ENCODE results near the gene CLCNKA.

The CLCNKA gene

DNA sequence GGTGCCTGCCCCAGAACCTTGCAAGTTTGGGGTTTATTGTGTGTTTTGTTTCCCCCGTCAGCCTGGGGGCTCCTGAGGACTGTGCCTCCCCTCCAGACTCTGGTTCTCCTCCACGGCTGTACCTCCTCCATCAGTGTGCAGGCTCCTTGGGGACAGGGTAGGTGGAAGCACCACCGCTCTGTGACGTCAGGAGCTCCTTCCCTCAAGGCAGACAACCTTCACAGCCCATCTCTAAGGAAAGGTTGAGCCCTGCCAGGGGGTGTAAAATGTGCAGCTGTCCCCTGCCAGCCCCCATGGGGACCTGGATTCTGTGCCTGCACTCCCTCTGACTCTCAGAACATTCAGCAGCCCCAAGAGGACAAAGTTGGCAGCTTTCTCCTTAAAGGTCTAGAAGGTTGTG, 3.5 kb upstream of the CLCNKA start:
- no peaks in the 10 kb centered on the region for H3F3A ChIP-seq (ENCODE audit: insufficient read depth, low read length)
- no peaks in the 10 kb centered on the region for H3K79me2 ChIP-seq (ENCODE audit: insufficient read depth, low read length)
- H4K20me1 ChIP-seq (ENCODE audit: insufficient read depth, low read length): no peaks in the 10 kb centered on the region
- TF ChIP-seq CTCF (IDR thresholded peaks at IDR 0.05; ENCODE audit: low read length) (no peak), EZH2 (IDR thresholded peaks at IDR 0.05; ENCODE audit: borderline replicate concordance, low read length) (no peak)
- peaks cover 14% of the 10 kb centered on the region for H3K4me1 ChIP-seq (ENCODE audit: insufficient read depth, low read length, severe bottlenecking)
- H3K9ac ChIP-seq (ENCODE audit: low read length): no peak overlapping the region
- no peaks in the 10 kb centered on the region for H3K9me3 ChIP-seq (ENCODE audit: low read length)
- H3K9me2 ChIP-seq (ENCODE audit: low read depth, low read length): no peaks in the 10 kb centered on the region
- H2AFZ ChIP-seq (ENCODE audit: low read length): no peak overlapping the region
- H3K27ac ChIP-seq (ENCODE audit: low read depth, low read length, poor library complexity, severe bottlenecking): no peak overlapping the region
- H3K4me3 ChIP-seq (ENCODE audit: low read depth, low read length, poor library complexity, severe bottlenecking): no peak overlapping the region
- H3K36me3 ChIP-seq (ENCODE audit: insufficient read depth, low read length): no peaks in the 10 kb centered on the region
- H3K27me3 ChIP-seq (ENCODE audit: insufficient read depth, low read length): peaks cover 8% of the 10 kb centered on the region; the same call in 1 of the 2 replicates
- no peak overlapping the region for H3K4me2 ChIP-seq (ENCODE audit: low read length)

- Histone ChIP-seq H3K4me2 (ENCODE audit: low read length) (no peak overlapping the region), H3K36me3 (ENCODE audit: insufficient read depth, low read length) (no peaks in the 10 kb centered on the region), H3K9me3 (ENCODE audit: low read length) (no peaks in the 10 kb centered on the region), H3K27me3 (ENCODE audit: insufficient read depth, low read length) (peaks cover 8% of the 10 kb centered on the region; the same call in 1 of the 2 replicates), H3K9ac (ENCODE audit: low read length) (no peak overlapping the region), H3K9me2 (ENCODE audit: low read depth, low read length) (no peaks in the 10 kb centered on the region), H3K79me2 (ENCODE audit: insufficient read depth, low read length) (no peaks in the 10 kb centered on the region), H3K27ac (ENCODE audit: low read depth, low read length, poor library complexity, severe bottlenecking) (no peak overlapping the region), H3K4me1 (ENCODE audit: insufficient read depth, low read length, severe bottlenecking) (peaks cover 10% of the 10 kb centered on the region), H3K4me3 (ENCODE audit: low read depth, low read length, poor library complexity, severe bottlenecking) (no peak overlapping the region), H2AFZ (ENCODE audit: low read length) (no peak overlapping the region), H3F3A (ENCODE audit: insufficient read depth, low read length) (no peaks in the 10 kb centered on the region), H4K20me1 (ENCODE audit: insufficient read depth, low read length) (no peaks in the 10 kb centered on the region)
- no peak for TF ChIP-seq EZH2 (IDR thresholded peaks at IDR 0.05; ENCODE audit: borderline replicate concordance, low read length)
- no peak for TF ChIP-seq CTCF (IDR thresholded peaks at IDR 0.05; ENCODE audit: low read length)
Measured at GRCh38 chr1:16018749-16019643, 2.8 kb upstream of the CLCNKA start.

- H3K9ac ChIP-seq (ENCODE audit: low read length): no peak overlapping the region
- H3K4me3 ChIP-seq (ENCODE audit: low read depth, low read length, poor library complexity, severe bottlenecking): no peak overlapping the region
- no peak overlapping the region for H2AFZ ChIP-seq (ENCODE audit: low read length)
- TF ChIP-seq EZH2 (IDR thresholded peaks at IDR 0.05; ENCODE audit: borderline replicate concordance, low read length) (no peak), CTCF (IDR thresholded peaks at IDR 0.05; ENCODE audit: low read length) (no peak)
- no peaks in the 10 kb centered on the region for H4K20me1 ChIP-seq (ENCODE audit: insufficient read depth, low read length)
- H3K27ac ChIP-seq (ENCODE audit: low read depth, low read length, poor library complexity, severe bottlenecking): no peak overlapping the region
- no peaks in the 10 kb centered on the region for H3K9me3 ChIP-seq (ENCODE audit: low read length)
- H3F3A ChIP-seq (ENCODE audit: insufficient read depth, low read length): no peaks in the 10 kb centered on the region
- peaks cover 6% of the 10 kb centered on the region for H3K4me1 ChIP-seq (ENCODE audit: insufficient read depth, low read length, severe bottlenecking)
- no peak overlapping the region for H3K4me2 ChIP-seq (ENCODE audit: low read length)
- H3K36me3 ChIP-seq (ENCODE audit: insufficient read depth, low read length): no peaks in the 10 kb centered on the region
- no peaks in the 10 kb centered on the region for H3K79me2 ChIP-seq (ENCODE audit: insufficient read depth, low read length)
- H3K27me3 ChIP-seq (ENCODE audit: insufficient read depth, low read length): peaks cover 8% of the 10 kb centered on the region; the same call in 1 of the 2 replicates
- no peaks in the 10 kb centered on the region for H3K9me2 ChIP-seq (ENCODE audit: low read depth, low read length)
Measured at GRCh38 chr1:16019644-16020277, 2.1 kb upstream of the CLCNKA start.

Data from OCI-LY1 (cell line).